VCaP (cell line): ENCODE data around the gene SMAD5.

Source experiments
- H3K27ac ChIP-seq: fragments of 450-650 bp; 2 replicates; pipeline ENCODE4 v1.5.1; 2017
- TF ChIP-seq, protein P1 (sequence below): fragments of 450-650 bp; conservative IDR thresholded peaks from 2 replicates; pipeline ENCODE4 v1.5.1; 2017; ENCODE audit warnings: mild to moderate bottlenecking, moderate library complexity

Gene SMAD5

GRCh38 chr5:136143763-136144162 is 11.1 kb downstream of the SMAD5 start:
- TF ChIP-seq, protein P1, sequence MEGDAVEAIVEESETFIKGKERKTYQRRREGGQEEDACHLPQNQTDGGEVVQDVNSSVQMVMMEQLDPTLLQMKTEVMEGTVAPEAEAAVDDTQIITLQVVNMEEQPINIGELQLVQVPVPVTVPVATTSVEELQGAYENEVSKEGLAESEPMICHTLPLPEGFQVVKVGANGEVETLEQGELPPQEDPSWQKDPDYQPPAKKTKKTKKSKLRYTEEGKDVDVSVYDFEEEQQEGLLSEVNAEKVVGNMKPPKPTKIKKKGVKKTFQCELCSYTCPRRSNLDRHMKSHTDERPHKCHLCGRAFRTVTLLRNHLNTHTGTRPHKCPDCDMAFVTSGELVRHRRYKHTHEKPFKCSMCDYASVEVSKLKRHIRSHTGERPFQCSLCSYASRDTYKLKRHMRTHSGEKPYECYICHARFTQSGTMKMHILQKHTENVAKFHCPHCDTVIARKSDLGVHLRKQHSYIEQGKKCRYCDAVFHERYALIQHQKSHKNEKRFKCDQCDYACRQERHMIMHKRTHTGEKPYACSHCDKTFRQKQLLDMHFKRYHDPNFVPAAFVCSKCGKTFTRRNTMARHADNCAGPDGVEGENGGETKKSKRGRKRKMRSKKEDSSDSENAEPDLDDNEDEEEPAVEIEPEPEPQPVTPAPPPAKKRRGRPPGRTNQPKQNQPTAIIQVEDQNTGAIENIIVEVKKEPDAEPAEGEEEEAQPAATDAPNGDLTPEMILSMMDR: no peak
- no peak overlapping the region for H3K27ac ChIP-seq

GRCh38 chr5:136145030-136145429 is 12.4 kb downstream of the SMAD5 start:
- no peak overlapping the region for H3K27ac ChIP-seq
- TF ChIP-seq, protein P1: no peak

DNA sequence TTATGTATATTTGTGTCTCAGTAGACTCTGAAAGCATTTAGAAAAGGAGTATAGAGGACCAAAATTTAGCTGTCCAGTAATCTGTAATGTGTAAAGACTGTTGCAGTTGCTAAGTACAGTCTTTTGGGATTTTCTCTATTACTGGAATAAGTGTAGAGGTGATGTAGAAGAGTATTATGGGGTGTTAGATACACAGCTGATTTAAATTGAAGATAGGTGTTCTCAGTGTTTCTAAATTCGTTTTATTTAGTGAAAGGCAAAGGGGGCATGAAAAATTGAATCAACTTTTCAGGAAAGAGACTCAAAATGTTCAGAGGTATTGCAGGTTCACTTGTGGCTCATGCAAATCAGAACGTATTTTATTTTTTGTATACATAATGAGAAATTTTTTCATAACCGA is 13.6 kb downstream of the SMAD5 start:
- TF ChIP-seq, protein P1: no peak
- H3K27ac ChIP-seq: no peak overlapping the region

DNA sequence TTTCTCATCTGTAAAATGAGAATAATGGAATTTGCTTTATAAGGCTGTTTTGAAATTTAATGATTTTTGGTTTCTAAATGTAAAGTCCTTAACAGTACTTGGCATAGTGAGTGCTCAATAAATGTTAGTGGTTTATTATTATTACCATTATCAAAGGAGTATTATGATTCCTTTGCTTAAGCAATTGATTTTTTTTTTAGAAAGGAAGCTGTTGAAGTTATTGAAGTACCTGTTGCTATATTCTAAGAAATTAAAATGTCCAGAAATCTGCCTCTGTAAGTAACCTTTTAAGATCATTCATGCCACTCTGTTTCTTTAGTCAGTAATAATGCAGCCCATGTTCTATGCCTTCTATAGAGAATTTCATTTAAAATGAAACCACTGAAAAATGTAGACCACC is 15.0 kb downstream of the SMAD5 start:
- TF ChIP-seq, protein P1: no peak
- H3K27ac ChIP-seq: no peak overlapping the region

GRCh38 chr5:136149891-136150290 is 17.2 kb downstream of the SMAD5 start:
- no peak overlapping the region for H3K27ac ChIP-seq
- TF ChIP-seq, protein P1: no peak

DNA sequence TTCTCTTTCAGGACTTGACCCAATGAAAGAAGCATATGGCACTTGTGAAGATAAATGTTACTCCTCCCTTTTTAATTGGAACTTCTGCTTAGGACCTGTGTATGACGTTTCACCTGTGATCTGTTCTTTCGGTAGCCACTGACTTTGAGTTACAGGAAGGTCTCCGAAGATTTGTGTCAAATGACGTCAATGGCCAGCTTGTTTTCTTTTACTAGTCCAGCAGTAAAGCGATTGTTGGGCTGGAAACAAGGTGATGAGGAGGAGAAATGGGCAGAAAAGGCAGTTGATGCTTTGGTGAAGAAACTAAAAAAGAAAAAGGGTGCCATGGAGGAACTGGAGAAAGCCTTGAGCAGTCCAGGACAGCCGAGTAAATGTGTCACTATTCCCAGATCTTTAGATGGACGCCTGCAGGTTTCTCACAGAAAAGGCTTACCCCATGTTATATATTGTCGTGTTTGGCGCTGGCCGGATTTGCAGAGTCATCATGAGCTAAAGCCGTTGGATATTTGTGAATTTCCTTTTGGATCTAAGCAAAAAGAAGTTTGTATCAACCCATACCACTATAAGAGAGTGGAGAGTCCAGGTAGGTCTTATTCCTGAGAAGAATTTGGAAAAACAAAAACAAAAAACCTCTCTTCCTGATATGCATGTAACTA is 21.1 kb downstream of the SMAD5 start:
- TF ChIP-seq, protein P1: no peak
- no peak overlapping the region for H3K27ac ChIP-seq

DNA sequence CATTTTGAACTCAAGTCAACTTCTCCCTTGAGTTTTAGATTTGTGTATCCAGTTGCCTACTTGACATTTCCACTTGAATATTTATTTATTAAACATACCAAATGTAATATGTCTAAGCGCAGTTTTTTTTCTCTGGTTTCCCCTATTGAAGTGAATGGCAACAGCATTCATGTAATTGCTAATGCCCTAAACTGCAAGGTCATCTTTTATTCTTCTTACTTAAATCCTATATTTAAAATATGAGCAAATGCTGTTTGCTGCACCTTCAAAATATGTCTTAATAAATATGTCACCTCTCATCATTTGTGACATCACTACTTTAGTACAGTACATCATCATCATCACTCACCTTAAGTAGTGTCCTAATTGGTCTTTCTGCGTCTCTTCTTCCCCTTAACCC is 22.4 kb downstream of the SMAD5 start:
- no peak overlapping the region for H3K27ac ChIP-seq
- TF ChIP-seq, protein P1: no peak
